ENCODE measurements around the gene TNFRSF4. TPM values are rescaled to one million over a fixed set of nuclear protein-coding genes. Genes with fewer than 3 reads are reported as not detected.

Gene TNFRSF4
- total and polyA plus RNA-seq, 9 of the 15 experiments (the other 6 are each of a cell fraction or from before 2014, with no cell fraction given), result 0.07 to 0.44 (median 0.19) TPM; not detected in 5

GRCh38 chr1:1231400-1232207 lies 17.7 kb upstream of the TNFRSF4 start, which contains the start of gene SDF4 (continued):
- no peak for TF ChIP-seq ZNF318 (IDR thresholded peaks at IDR 0.05; ENCODE audit: borderline replicate concordance in 1 of 2, low read depth in 1 of 2)
- no peak for TF ChIP-seq ZNF384 (IDR thresholded peaks at IDR 0.05; ENCODE audit: low read depth, low read length)
- no peak; the same call in 1 of the 2 replicates for TF ChIP-seq STAT5A (IDR thresholded peaks at IDR 0.05; ENCODE audit: borderline replicate concordance, low read length)
- peak; percentile 76 for TF ChIP-seq FIP1L1 (IDR thresholded peaks at IDR 0.05; ENCODE audit: low read depth, low read length, poor library complexity, severe bottlenecking)
- peak; percentile 47; the same call in 1 of the 2 replicates for TF ChIP-seq ZNF263 (CRISPR knock-in tag; IDR thresholded peaks at IDR 0.05; ENCODE audit: borderline replicate concordance)
- TF ChIP-seq CBFB (CRISPR knock-in tag; IDR thresholded peaks at IDR 0.05), result no peak
- TF ChIP-seq ZNF717 (CRISPR knock-in tag; IDR thresholded peaks at IDR 0.05), result no peak
- TF ChIP-seq ETV1 (tag; conservative IDR thresholded peaks at IDR 0.05; ENCODE audit: low read depth), result peak; percentile 47; the same call in 1 of the 2 replicates
- TF ChIP-seq ZNF280A (IDR thresholded peaks at IDR 0.05; ENCODE audit: low read depth, partially characterized antibody), result no peak
- TF ChIP-seq GABPA (tag; conservative IDR thresholded peaks at IDR 0.05; ENCODE audit: low read depth), result peak; percentile 92
- peak; percentile 80 for TF ChIP-seq BRD4 (IDR thresholded peaks at IDR 0.05)
- no peak for TF ChIP-seq PKNOX1 (IDR thresholded peaks at IDR 0.05)
- no peak for TF ChIP-seq CGGBP1 (CRISPR knock-in tag; IDR thresholded peaks at IDR 0.05)
- TF ChIP-seq POLR2G (IDR thresholded peaks at IDR 0.05; ENCODE audit: low read depth, low read length), result peak; percentile 100
- no peak for TF ChIP-seq ARHGAP35 (IDR thresholded peaks at IDR 0.05; ENCODE audit: partially characterized antibody)
- no peak for TF ChIP-seq NFE2L1 (tag; IDR thresholded peaks at IDR 0.05; ENCODE audit: borderline replicate concordance, low read depth)

All from K562 (cell line).